GM18505 (cell line): Measurements from ENCODE around the gene CDYL2.
"Not testable (repeated sequence)": the region's sequence is repeated elsewhere in the genome, so short reads cannot be mapped to it uniquely, and the experiment has no call there.

Experiments
- ATAC-seq: cut with Tn5 transposase; IDR thresholded peaks from one replicate; pipeline ENCODE4 v1.9.1; 2021; ENCODE audit not compliant: unreplicated experiment
- POLR2A ChIP-seq: IDR thresholded peaks from 4 replicates; pipeline ENCODE4 v1.6.1; 2011; ENCODE audit warnings: borderline replicate concordance; ENCODE audit not compliant: insufficient read depth, insufficient read length; ENCODE audit errors: extremely low read depth

Gene CDYL2

GRCh38 chr16:80752541-80752940 lies 51.9 kb downstream of the CDYL2 start:
- no peak for ATAC-seq
- no peak for TF ChIP-seq POLR2A

DNA sequence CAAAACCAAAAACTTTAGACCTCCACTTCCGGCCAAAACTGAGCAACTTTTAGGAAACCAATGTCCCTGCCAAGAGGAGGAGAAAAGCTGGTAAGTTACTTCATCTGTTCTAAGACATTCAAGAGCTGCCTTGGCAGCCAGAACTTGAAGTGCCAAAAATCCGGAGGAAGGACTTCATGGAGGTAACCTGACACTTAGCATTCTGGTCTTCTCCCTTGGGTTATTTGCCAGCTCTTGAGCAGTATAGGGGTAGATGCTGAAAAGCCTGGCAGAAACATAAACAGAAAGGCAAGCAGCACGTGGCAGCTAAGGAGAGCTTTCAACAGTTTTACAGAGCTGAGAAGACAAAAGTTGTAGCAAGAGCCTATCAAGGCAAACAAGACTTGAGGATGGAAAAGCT lies 53.2 kb downstream of the CDYL2 start:
- TF ChIP-seq POLR2A: no peak
- ATAC-seq: no peak

DNA sequence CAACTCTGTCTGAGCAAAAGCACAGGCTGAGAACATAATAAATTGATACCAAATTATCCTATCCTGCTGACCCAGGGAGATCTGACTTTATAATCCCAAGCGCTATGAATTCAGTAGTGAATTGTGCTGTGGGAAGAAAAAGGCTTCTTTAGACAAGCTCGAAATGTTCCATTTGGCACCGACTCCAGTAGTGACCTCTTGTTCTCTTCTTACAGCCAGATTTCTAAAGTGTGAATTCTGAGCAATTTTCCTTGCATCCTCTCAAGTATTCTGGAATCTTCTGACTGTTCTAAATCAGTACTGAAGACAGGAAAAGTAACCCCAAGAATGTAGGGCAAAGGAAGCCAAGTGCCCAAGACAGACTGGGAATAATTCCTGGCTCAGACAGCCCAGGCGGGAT lies 58.2 kb downstream of the CDYL2 start:
- TF ChIP-seq POLR2A: no peak
- ATAC-seq: no peak

DNA sequence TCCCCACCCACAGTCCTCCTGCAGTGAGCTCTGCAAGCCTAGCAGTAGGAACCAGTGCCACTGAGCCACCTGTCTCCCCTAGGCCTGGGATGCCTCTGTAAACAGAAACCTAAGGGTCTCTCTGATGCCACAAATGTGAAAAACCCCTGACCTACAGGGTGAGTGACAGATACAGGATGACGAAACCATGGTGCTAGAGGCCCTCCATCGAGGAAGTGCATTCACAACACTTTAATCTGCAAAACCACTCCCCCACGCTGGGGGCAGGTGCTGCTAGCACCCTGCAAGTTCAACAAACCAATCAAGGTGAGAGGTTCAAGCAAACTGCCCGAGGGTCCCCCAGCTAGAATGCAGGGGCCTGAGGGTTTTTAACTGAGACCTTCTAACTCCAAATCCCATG lies 59.5 kb downstream of the CDYL2 start:
- no peak for TF ChIP-seq POLR2A
- no peak for ATAC-seq

DNA sequence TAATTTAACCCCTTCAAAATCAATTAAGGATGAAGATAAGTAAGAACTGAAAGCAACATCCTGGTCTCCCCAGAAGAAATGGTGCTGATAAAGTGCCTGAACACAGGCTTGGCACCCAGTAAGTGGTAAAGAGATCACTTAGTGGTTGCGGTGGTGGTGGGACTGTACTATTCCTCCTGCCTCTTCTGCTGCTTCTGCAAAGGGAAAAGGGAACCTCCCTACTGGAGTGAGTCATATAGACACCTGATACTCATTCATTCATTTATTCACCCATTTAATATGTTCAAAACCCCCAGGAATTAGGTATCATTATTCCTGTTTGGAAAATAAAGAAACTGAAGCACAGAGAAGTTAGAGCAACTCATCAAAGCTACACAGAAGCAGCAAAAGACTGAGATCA lies 60.6 kb downstream of the CDYL2 start:
- TF ChIP-seq POLR2A: no peak
- no peak for ATAC-seq

DNA sequence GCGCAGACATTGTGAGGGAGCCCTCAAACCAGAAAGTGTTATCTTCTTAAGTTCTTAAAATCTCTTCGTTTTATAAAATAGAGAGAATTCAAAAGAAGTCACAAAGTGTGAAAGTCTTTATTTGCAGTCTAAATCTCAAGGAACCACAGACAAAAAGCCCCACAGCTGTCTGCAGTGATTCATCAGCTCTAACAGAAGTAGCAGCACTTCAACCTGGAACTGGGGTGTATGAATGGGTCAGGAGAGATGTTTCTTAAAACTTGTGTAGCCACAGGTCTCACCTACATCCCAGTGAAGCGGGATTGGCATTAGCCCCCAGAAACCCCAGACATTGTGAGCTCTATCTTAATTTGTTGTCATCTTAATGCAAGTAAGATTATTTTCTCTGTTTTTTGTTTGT lies 61.1 kb downstream of the CDYL2 start:
- ATAC-seq: no peak
- TF ChIP-seq POLR2A: no peak

- no peak for TF ChIP-seq POLR2A
- no peak for ATAC-seq
Observed at GRCh38 chr16:80742331-80742730, 62.1 kb downstream of the CDYL2 start.

DNA sequence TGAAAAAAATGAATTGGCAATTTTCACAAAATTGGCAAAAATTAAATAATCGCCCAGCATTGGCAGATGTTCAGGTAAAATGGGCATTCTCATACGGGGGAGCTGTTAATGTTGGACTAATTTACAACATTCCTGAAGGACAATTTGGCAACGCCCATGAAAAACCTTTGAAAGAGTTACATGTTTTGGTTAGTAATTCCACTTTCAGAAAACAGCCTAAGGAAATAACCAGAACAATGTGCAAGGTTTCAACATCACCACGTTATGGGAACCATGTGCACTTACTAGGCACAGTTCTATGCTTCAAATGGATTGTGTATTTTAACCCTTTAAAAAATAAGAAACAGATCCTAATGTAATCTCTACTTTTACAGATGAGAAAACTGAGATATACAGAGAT lies 62.7 kb downstream of the CDYL2 start:
- no peak for TF ChIP-seq POLR2A
- ATAC-seq: no peak

DNA sequence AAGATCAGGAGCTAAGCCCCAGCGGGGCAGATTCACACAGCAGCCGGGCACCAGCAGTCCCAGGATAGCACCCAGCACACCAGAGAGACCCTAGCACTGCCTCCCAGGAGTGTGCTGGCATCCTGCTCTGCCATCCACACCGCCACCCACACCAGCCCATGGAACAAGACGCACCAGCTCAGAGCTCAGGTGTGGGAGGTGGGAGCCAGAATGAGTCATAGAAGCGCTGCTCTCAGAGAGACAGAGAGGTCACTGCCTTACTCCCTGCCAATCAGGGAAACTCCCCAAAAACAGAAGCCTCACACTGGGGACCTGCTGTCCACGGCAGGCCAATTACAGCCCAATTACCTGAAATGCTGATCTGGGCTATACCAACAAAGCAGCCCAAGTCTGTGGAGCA lies 64.9 kb downstream of the CDYL2 start:
- ATAC-seq: no peak
- TF ChIP-seq POLR2A: no peak

DNA sequence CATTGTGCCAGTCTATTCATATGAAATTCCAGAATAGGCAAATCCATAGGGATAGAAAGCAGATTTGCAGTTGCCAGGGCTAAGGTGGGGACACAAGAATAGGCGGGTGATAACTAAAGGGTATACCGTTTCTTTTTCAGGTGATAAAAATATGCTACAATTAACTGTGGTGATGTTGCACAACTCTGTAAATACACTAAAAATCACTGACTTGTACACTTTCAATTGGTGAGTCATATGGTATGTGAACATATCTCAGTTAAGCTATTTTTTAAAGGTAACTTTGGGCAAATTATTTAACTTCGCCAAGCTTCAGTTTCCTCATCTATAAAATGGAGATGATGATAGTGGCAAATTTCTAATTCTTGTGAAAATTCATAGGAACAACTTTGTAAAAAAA lies 65.9 kb downstream of the CDYL2 start:
- TF ChIP-seq POLR2A: no peak
- no peak for ATAC-seq

- ATAC-seq: no peak
- TF ChIP-seq POLR2A: no peak
Observed at GRCh38 chr16:80735846-80736245, 68.6 kb downstream of the CDYL2 start.

DNA sequence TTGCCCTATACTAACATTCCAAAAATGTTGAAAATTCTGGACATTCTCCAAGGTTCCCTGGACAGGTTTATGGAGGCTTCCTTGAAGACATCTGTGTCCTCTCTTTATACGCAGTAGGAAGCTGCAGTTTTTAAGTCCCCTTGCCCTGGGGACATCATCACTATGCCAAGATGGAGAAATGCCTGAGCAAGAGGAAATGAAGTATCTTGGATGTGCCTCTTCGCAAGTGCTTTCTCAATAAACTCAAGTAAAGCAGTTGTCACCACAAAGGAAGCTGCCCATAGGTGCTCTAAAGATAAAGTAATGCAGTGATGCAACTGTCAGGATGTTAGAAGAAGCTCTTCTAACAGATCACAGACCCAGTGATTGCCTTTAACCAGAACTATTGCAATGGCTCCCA lies 71.0 kb downstream of the CDYL2 start:
- ATAC-seq: no peak
- TF ChIP-seq POLR2A: no peak

- ATAC-seq: no peak
- no peak for TF ChIP-seq POLR2A
Observed at GRCh38 chr16:80731915-80732314, 72.5 kb downstream of the CDYL2 start.

GRCh38 chr16:80727066-80727763 lies 77.2 kb downstream of the CDYL2 start:
- ATAC-seq: not testable (repeated sequence)

DNA sequence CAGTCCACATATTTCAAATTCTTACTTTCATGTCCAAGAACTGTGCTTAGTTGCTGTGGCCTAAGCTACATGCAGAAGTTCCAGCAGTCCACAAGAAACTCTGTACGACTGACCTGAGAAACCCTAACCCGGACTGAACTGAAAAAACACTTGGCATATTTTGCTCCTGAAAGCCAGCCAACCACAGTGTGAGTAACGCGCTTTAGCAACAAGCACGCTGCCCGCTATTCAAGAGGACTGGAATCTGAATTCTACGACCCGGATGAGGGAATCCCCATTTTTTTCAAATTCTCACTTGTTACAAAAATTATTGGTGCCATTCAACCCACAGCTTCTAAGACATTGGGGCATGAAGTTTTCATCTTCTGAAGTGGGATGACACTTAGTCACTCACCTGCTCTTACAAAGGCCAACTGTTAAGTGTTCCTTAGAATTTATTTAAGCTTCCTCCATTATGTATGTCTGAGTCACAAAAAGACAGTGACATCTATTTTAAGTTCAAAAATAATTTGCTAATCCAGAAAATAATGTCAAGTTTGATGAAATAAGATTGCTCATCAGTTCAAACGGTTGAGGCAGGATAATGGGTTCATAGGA lies 78.7 kb downstream of the CDYL2 start:
- TF ChIP-seq POLR2A: no peak
- ATAC-seq: no peak
